Astrocyte (in vitro differentiated cells and primary cell): ENCODE results near the gene NLGN2. TPM values are rescaled to one million over a fixed set of nuclear protein-coding genes. Genes with fewer than 3 reads are reported as not detected.

Source experiments
- DNase-seq: peaks from one replicate; pipeline ENCODE4 v3.0.0-alpha.2; 2010; ENCODE audit warnings: low read depth
- FAIRE-seq: peaks from 2 replicates; lab custom pipeline; 2011; peaks lifted over from hg19 to GRCh38; lab: Jason Lieb, UNC
- H2AFZ ChIP-seq: 2 replicates; pipeline ENCODE4 v1.6.0; 2012; ENCODE audit warnings: low read depth, low read length, inconsistent platforms
- H3K27ac ChIP-seq: 2 replicates; pipeline ENCODE4 v1.5.1; 2011; ENCODE audit warnings: low read depth, low read length, inconsistent platforms
- H3K27me3 ChIP-seq: 2 replicates; pipeline ENCODE4 v1.6.0; 2011; ENCODE audit warnings: low read length, inconsistent platforms; ENCODE audit not compliant: insufficient read depth
- H3K36me3 ChIP-seq: 2 replicates; pipeline ENCODE4 v1.5.1; 2011; ENCODE audit warnings: low read length, inconsistent platforms; ENCODE audit not compliant: insufficient read depth
- H3K4me1 ChIP-seq: 2 replicates; pipeline ENCODE4 v1.5.1; 2011; ENCODE audit warnings: low read length, inconsistent platforms; ENCODE audit not compliant: insufficient read depth
- H3K4me2 ChIP-seq: 2 replicates; pipeline ENCODE4 v1.6.0; 2012; ENCODE audit warnings: low read length, inconsistent platforms
- H3K4me3 ChIP-seq: 2 replicates; pipeline ENCODE4 v1.5.1; 2011; ENCODE audit warnings: low read depth, mild to moderate bottlenecking, low read length, inconsistent platforms; ENCODE audit not compliant: insufficient read depth
- H3K79me2 ChIP-seq: 2 replicates; pipeline ENCODE4 v1.6.0; 2012; ENCODE audit warnings: mild to moderate bottlenecking, low read length, inconsistent platforms; ENCODE audit not compliant: insufficient read depth
- H3K9ac ChIP-seq: 2 replicates; pipeline ENCODE4 v1.6.0; 2012; ENCODE audit warnings: mild to moderate bottlenecking, low read length, inconsistent platforms
- H3K9me3 ChIP-seq: 2 replicates; pipeline ENCODE4 v1.5.1; 2012; ENCODE audit warnings: low read depth, mild to moderate bottlenecking, low read length, inconsistent platforms; ENCODE audit not compliant: insufficient read depth
- H4K20me1 ChIP-seq: 2 replicates; pipeline ENCODE4 v1.6.0; 2012; ENCODE audit warnings: low read length, inconsistent platforms; ENCODE audit not compliant: insufficient read depth
- H3K27ac Mint-ChIP-seq: one replicate; pipeline ENCODE4 v1.8.0; 2021; ENCODE audit warnings: mild to moderate bottlenecking, mixed read lengths; ENCODE audit not compliant: unreplicated experiment
- H3K27me3 Mint-ChIP-seq: one replicate; pipeline ENCODE4 v1.8.0; 2021; ENCODE audit warnings: low read depth, mixed read lengths; ENCODE audit not compliant: unreplicated experiment
- H3K36me3 Mint-ChIP-seq: one replicate; pipeline ENCODE4 v1.8.0; 2021; ENCODE audit warnings: low read depth, mixed read lengths; ENCODE audit not compliant: unreplicated experiment
- H3K4me1 Mint-ChIP-seq: one replicate; pipeline ENCODE4 v1.8.0; 2021; ENCODE audit warnings: low read depth, mixed read lengths; ENCODE audit not compliant: unreplicated experiment
- H3K4me3 Mint-ChIP-seq: one replicate; pipeline ENCODE4 v1.8.0; 2021; ENCODE audit warnings: mild to moderate bottlenecking, moderate library complexity, mixed read lengths; ENCODE audit not compliant: unreplicated experiment
- H3K9me3 Mint-ChIP-seq: one replicate; pipeline ENCODE4 v1.8.0; 2021; ENCODE audit warnings: mild to moderate bottlenecking, mixed read lengths; ENCODE audit not compliant: unreplicated experiment
- EZH2 ChIP-seq: IDR thresholded peaks from 2 replicates; pipeline ENCODE4 v1.6.1; 2012; ENCODE audit warnings: mild to moderate bottlenecking, low read length, inconsistent platforms; ENCODE audit not compliant: insufficient read depth
- total RNA-seq: library from RNA; stranded (reverse); gene quantifications from 2 replicates; pipeline ENCODE4 v1.2.1, GENCODE V29; 2021
- TF ChIP-seq, protein P1 (sequence below): IDR thresholded peaks from 2 replicates; pipeline ENCODE4 v1.5.1; 2011; ENCODE audit warnings: low read depth, mild to moderate bottlenecking, inconsistent platforms, low read length, moderate library complexity; ENCODE audit not compliant: insufficient read depth

Gene NLGN2
- total RNA-seq, 1 donor from 2014 or later, result 77.3 TPM

DNA sequence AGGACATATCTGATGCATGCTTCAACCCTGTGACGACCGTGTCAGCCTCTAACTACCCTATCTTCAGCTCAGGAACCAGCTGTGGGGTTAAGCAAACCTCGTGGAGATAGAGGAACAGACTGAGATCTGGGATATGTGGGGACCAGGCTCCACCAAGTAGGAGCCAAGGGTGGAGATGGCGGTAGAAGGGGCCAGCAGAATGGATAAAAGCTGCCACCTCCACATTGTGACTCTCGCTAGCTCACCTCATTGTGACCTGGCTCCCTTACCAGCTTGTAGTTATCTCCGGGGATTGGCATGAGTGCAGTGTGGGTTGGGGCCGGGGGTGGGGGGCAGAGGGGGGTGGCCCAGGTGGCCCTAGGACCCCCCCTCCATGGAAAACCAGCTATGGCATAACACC lies 17.7 kb downstream of the NLGN2 start, which contains the start of gene SPEM2:
Gene SPEM2, plus strand, starts transcription at position 301 of the 400 bp plus-strand sequence. Its CDS starts 73 bp downstream, at position 374.
- Histone ChIP-seq H3K9me3 (no peaks in the 10 kb centered on the region), H3K4me3 (no peak within 1 kb of the TSS), H2AFZ (no peak within 1 kb of the TSS), H3K27ac (no peak within 1 kb of the TSS), H3K27me3 (no peaks in the 10 kb centered on the region), H3K4me2 (no peak within 1 kb of the TSS), H4K20me1 (no peaks in the 10 kb centered on the region), H3K4me1 (no peaks in the 10 kb centered on the region), H3K79me2 (no peaks in the 10 kb centered on the region), H3K9ac (no peak within 1 kb of the TSS), H3K36me3 (no peaks in the 10 kb centered on the region)
- Mint-ChIP-seq H3K9me3 (no peaks in the 10 kb centered on the region), H3K27me3 (peaks cover 3% of the 10 kb centered on the region), H3K36me3 (peaks cover 3% of the 10 kb centered on the region), H3K4me3 (peak within 1 kb of the TSS; percentile 45), H3K27ac (peak within 1 kb of the TSS; percentile 58), H3K4me1 (no peaks in the 10 kb centered on the region)
- TF ChIP-seq, protein P1, sequence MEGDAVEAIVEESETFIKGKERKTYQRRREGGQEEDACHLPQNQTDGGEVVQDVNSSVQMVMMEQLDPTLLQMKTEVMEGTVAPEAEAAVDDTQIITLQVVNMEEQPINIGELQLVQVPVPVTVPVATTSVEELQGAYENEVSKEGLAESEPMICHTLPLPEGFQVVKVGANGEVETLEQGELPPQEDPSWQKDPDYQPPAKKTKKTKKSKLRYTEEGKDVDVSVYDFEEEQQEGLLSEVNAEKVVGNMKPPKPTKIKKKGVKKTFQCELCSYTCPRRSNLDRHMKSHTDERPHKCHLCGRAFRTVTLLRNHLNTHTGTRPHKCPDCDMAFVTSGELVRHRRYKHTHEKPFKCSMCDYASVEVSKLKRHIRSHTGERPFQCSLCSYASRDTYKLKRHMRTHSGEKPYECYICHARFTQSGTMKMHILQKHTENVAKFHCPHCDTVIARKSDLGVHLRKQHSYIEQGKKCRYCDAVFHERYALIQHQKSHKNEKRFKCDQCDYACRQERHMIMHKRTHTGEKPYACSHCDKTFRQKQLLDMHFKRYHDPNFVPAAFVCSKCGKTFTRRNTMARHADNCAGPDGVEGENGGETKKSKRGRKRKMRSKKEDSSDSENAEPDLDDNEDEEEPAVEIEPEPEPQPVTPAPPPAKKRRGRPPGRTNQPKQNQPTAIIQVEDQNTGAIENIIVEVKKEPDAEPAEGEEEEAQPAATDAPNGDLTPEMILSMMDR, result no peak
- no peak for TF ChIP-seq EZH2
- DNase-seq, result no peak
- FAIRE-seq, result no peak

DNA sequence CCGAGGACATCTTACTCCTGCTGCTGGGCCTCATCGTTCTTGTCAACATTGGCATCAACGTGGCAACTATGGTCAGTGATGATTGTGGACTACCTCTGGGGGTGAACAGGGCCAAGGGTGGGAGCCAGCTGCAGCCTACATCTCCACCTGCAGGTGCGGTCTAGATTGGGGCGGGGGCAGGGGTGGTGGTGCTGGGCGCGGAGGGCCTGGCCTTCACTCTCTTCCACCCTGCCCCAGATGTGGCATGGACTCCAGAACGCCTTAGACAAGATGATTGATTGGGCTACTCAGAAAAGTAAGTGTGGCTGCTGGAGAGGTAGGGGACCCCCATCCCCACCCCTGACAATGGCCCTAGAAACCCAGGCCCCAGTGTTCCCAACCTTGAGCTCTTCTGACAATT lies 18.1 kb downstream of the NLGN2 start:
- Histone ChIP-seq H3K27ac (no peak overlapping the region), H2AFZ (no peak overlapping the region), H3K27me3 (no peaks in the 10 kb centered on the region), H3K79me2 (no peaks in the 10 kb centered on the region), H3K9ac (no peak overlapping the region), H4K20me1 (no peaks in the 10 kb centered on the region), H3K9me3 (no peaks in the 10 kb centered on the region), H3K36me3 (no peaks in the 10 kb centered on the region), H3K4me2 (no peak overlapping the region), H3K4me1 (no peaks in the 10 kb centered on the region), H3K4me3 (no peak overlapping the region)
- Mint-ChIP-seq H3K4me3 (no peak overlapping the region), H3K4me1 (no peaks in the 10 kb centered on the region), H3K27ac (no peak overlapping the region), H3K36me3 (peaks cover 3% of the 10 kb centered on the region), H3K27me3 (peaks cover 5% of the 10 kb centered on the region), H3K9me3 (peaks cover 2% of the 10 kb centered on the region)
- TF ChIP-seq, protein P1, result no peak
- TF ChIP-seq EZH2, result no peak
- FAIRE-seq (no peak), DNase-seq (no peak)

DNA sequence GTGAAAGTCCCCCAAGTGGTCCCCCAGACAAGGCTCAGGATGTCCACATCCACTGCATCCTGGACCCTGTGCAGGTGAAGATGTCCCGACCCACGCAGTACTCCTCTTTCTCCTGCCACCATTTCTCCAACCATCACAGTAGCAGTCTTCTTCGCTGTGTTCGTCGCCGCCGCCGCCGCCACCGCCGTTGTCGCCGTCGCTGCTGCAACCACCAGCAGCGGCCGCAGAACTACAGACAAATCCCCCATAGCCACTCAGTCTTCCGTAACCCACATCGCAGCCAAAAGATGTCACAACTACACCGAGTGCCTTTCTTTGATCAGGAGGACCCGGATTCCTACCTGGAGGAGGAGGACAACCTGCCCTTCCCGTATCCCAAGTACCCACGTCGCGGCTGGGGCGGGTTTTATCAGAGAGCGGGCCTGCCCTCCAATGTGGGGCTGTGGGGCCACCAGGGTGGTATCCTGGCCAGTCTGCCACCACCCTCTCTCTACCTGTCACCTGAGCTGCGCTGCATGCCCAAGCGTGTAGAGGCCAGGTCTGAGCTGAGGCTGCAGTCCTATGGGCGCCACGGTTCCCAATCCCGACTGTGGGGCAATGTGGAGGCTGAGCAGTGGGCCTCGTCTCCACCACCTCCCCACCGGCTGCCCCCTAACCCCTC lies 18.7 kb downstream of the NLGN2 start:
- peaks cover 3% of the 10 kb centered on the region for H3K36me3 Mint-ChIP-seq
- Histone ChIP-seq H3K4me1 (no peaks in the 10 kb centered on the region), H3K27me3 (no peaks in the 10 kb centered on the region), H2AFZ (no peak overlapping the region), H4K20me1 (no peaks in the 10 kb centered on the region), H3K9me3 (no peaks in the 10 kb centered on the region), H3K4me2 (no peak overlapping the region), H3K4me3 (no peak overlapping the region), H3K36me3 (no peaks in the 10 kb centered on the region), H3K79me2 (no peaks in the 10 kb centered on the region), H3K9ac (no peak overlapping the region), H3K27ac (no peak overlapping the region)
- H3K27ac Mint-ChIP-seq, result no peak overlapping the region
- H3K27me3 Mint-ChIP-seq, result peaks cover 5% of the 10 kb centered on the region
- FAIRE-seq (no peak), DNase-seq (no peak)
- peak overlapping the region; percentile 45 for H3K4me3 Mint-ChIP-seq
- H3K4me1 Mint-ChIP-seq, result no peaks in the 10 kb centered on the region
- peaks cover 2% of the 10 kb centered on the region for H3K9me3 Mint-ChIP-seq
- TF ChIP-seq, protein P1, result no peak
- no peak for TF ChIP-seq EZH2
